ENCODE measurements around the gene CRY1.

DNA sequence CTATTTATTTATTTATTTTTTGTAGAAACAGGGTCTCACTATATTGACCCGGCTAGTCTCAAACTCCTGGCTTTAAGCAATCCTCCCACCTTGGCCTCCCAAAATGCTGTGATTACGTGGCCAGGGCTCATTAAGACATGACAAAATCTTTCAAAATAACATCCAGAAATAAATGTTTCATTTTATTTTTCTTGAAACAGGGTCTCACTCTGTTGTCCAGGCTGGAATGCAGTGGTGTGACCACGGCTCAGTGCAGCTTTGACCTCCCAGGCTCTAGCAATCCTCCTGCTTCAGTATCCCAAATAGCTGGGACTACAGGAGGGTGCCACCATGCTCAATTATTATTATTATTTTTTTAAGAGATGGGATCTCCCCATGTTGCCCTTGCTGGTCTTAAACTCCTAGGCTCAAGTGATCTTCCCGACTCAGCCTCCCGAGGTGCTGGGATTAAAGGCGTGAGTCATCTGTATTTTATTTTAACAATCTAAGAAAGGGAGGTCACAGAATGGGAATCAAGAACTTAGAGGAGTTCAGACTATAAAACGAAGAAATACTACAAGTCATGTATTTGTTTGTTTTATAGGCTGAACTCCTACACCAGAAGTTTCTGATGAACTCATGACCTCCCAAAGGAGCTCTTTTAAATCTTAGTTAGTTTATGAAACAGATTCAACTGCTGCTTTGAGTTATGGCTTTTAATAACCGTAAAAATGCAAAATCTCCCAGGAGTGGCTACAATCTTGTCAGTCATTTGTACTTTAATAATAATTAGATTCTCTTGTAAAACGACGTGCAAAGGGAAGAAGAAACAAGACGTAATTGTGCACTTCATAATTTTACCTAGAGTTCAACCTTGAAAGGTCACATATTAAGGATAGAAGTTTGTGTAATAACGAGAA lies 139.7 kb downstream of the CRY1 start:
- TF ChIP-seq, protein P1, sequence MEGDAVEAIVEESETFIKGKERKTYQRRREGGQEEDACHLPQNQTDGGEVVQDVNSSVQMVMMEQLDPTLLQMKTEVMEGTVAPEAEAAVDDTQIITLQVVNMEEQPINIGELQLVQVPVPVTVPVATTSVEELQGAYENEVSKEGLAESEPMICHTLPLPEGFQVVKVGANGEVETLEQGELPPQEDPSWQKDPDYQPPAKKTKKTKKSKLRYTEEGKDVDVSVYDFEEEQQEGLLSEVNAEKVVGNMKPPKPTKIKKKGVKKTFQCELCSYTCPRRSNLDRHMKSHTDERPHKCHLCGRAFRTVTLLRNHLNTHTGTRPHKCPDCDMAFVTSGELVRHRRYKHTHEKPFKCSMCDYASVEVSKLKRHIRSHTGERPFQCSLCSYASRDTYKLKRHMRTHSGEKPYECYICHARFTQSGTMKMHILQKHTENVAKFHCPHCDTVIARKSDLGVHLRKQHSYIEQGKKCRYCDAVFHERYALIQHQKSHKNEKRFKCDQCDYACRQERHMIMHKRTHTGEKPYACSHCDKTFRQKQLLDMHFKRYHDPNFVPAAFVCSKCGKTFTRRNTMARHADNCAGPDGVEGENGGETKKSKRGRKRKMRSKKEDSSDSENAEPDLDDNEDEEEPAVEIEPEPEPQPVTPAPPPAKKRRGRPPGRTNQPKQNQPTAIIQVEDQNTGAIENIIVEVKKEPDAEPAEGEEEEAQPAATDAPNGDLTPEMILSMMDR (IDR thresholded peaks at IDR 0.05), result no peak
- no peak for TF ChIP-seq POLR2A (IDR thresholded peaks at IDR 0.05)
